GM21786 (cell line): Measurements from ENCODE around the gene CEMP1.

ENCODE experiments used
- ATAC-seq: cut with Tn5 transposase; IDR thresholded peaks from one replicate; pipeline ENCODE4 v1.9.1; 2021; ENCODE audit not compliant: unreplicated experiment

CEMP1 gene

DNA sequence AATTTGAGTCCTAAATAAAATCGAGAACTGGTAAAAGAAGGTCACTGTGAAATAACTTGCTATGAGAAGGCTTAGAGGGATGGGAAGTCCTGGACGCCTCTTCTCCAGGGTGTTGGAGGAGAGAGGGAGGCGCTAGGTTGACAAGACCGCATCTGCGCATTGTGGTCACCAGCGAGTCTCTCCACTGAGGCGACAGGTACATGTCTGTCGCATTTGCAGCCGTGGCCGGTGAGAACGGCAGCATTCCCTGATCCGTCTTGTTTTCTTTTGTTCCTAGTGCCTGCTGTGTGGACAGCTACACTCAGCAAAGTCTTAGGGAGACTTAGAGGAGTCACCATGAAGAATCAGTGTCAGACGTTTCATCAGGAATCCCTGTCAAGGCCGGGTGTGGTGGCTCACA is 25.5 kb downstream of the CEMP1 start:
- ATAC-seq = no peak

GRCh38 chr16:2501946-2502895 is 29.0 kb downstream of the CEMP1 start:
- ATAC-seq = no peak

- ATAC-seq = no peak
These were observed 30.1 kb downstream of the CEMP1 start for GRCh38 chr16:2500918-2501750.

DNA sequence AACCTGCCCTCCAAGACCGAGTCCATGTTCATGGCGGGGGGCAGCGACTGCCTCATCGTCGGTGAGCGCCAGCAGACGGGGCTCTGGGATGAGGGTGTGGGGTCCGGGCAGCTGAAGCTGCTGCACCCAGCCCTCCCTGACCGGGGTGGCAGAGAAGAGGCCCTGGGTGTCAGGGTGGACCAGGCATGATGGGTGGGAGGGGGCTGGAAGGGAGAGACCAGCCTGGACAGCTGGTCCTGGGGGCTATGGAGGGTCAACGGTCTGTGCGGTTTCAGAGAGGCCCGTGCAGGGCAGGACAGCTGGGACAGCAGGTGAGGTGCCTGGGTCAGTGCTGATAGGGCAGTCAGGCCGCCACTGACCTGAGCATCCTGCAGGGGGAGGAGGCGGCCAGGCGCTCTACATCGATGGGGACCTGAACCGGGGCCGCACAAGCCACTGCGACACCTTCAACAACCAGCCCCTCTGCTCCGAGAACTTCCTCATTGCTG is 30.7 kb downstream of the CEMP1 start:
- no peak for ATAC-seq

DNA sequence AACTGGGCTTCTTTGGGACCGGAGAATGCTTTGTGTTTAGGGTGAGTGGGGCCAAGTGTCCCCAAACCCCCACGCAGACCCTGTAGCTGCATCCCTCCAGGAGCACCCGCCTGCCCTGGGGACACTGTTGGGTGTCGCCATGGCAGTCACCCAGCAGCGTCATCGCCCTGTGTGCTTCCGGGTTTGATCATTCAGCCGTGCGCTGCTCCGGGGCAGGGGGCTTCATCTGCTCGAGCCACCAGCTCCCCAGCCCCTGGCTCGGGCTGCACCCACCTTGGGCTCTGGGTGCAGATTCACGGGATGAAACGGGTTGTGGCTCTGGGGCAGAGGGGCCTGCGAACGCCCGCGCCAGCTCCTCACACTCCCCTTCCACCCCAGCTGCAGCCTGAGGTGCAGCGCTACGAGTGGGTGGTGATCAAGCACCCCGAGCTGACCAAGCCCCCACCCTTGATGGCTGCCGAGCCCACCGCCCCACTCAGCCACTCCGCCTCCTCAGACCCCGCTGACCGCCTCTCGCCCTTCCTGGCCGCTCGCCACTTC is 31.2 kb downstream of the CEMP1 start:
- ATAC-seq = no peak

DNA sequence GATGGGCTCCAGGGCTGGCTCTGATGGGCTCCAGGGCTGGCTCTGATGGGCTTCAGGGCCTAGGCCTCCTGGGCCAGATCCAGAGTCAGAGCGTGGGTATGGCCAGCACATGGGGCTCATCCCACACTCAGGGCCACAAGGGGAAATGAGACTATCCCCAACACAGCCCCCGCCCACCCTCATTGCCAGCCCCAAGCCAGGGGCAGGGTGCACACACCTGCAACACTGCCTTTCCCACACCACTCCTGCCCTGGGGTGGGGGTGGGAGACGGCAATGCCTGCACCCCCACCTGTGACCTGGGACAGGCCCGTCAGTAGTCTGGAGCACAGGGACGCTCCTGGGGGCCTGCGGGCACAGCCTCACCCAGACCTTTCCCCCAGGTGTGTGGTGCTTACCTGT is 31.8 kb downstream of the CEMP1 start:
- no peak for ATAC-seq

DNA sequence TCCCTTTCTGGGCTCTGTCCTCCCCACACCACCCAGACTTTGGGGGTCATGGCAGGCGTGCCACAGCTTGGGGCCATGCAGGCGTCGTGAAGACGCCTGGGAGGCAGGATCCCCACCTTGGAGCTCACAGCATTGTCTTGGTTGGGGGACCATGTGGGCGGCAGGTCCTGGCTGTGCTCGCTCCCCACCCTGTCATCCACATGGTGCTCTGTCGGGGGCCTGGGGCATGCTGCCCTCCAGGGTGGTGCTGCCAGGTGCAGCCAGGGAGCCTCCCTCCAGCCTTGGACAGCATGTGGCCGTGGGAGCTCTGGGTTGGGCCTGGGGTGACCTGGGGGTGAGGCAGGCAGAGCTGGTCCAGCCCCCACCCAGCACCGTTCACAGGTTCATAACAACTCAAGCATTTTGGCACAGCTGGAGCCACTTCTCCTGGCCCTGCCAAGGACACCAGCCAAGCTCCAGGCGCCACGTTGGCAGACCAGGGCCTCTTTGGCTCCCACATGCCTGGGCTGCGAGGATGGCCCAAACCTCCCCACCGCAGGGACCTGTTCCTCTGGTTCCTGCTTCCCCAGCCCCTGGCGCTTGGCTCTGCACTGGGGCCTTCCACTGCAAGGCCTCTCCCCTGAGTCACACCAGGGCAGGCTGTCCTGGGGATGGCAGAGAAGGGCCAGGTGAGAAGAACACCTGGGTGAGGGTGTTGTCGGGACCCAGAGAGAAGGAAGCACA is 32.5 kb downstream of the CEMP1 start:
- no peak for ATAC-seq

GRCh38 chr16:2497695-2498484 is 33.3 kb downstream of the CEMP1 start:
- no peak for ATAC-seq

DNA sequence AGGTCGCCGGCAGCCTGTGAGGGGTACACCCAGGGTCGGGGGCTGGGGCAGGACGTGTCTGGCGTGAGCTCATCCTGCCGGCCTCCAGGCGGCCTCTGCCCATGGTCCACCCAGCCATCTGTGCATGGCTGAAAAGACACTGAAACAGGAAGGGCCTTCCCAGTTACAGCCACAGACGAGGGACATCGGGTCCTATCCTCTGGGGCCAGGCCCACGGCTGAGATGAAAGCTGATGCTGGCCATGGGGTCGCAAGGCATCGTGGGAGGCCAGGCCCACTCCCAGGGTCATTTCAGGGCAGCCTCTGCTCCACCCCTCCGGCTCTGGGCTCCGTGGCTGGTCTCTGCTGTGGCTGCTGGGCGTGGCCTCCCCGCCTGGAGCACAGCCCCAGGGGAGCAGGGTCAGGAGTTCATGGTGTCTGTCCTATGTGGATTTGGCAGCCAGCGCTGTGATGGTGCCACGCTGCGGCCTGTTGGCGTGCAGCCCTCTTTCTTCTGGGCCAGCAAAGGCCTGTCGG is 34.0 kb downstream of the CEMP1 start:
- no peak for ATAC-seq

GRCh38 chr16:2496223-2497115 is 34.7 kb downstream of the CEMP1 start:
- ATAC-seq = no peak

DNA sequence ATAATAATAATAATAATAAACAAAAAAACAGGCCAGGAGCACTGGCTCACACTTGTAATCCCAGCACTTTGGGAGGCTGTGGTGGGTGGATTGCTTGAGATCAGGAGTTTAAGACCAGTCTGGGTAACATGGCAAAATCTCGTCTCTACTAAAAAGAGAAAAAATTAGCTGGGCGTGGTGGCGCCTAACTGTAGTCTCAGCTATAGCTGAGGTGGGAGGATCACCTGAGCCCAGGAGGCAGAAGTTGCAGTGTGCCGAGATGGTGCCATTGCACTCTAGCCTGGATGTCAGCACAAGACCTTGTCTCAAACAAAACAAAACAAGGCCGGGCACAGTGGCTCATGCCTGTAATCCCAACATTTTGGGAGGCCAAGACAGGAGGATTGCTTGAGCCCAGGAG is 36.2 kb downstream of the CEMP1 start:
- no peak for ATAC-seq

GRCh38 chr16:2494616-2495015 is 36.6 kb downstream of the CEMP1 start:
- ATAC-seq = no peak

- ATAC-seq = no peak
These were observed 37.6 kb downstream of the CEMP1 start for GRCh38 chr16:2493605-2494004.

- ATAC-seq = no peak
These were observed 38.9 kb downstream of the CEMP1 start for GRCh38 chr16:2492292-2492691.

DNA sequence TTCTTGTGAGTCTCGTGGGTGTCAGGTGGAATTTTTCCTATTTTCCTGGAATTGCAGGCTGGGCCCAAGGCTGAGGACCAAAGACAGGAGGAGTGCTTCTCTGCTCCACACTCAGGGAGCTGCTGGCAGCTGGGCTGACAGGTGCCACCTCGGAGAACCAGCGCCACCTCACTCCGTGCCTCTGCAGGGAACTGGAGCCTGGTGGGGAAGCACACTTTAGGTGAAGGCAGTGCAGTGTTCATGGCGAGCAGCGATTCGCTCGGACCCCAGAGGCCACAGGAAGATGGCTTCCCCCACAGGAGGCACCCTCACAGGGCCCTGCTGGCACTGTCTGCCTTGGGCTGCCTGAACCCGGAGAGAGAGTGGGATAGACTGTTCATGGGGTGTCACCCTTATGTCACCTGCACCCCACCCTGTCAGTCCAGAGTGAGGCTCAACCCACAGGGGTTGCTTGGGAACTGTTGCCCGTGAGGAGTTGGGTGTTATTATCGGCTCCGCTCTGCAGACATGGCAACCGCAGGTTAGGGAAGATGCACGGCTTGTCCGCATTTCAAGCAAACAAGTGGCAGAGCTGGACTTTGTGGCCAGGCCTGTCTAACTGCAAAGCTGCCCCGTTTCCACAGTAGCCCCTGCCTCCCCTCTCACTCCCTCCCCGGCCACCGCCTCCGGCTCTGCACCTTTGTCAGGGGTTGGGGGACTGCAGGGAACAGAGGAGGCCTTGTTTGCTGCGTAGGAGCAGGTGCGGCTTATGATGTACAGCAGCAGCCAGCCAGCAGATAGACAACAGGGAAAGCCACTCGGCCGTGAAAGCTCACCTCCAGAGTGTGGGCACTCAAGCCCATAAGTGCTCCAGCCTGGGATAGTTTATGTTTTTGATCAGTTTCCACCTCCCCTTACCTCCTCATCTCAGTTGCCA is 40.8 kb downstream of the CEMP1 start:
- no peak for ATAC-seq

DNA sequence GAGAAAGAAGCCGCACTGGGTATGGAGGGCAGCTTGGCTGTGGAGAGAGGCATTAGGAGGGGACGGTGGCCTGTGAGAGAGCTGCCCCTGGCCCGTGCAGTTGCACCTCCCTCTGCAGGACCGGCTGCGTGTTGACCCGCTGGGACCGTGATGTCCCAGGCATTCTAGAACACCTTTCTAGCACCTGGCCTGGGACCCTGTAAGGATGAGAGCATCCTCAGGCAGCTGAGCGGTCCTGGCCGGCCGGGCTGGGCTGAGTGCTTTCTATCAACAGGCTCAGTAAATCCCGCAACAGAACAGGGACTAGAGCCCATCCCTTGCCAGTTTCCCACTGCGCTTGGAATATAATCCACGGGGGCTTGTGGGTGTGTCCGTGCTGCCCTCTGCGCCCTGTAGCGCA is 41.6 kb downstream of the CEMP1 start:
- ATAC-seq = no peak

DNA sequence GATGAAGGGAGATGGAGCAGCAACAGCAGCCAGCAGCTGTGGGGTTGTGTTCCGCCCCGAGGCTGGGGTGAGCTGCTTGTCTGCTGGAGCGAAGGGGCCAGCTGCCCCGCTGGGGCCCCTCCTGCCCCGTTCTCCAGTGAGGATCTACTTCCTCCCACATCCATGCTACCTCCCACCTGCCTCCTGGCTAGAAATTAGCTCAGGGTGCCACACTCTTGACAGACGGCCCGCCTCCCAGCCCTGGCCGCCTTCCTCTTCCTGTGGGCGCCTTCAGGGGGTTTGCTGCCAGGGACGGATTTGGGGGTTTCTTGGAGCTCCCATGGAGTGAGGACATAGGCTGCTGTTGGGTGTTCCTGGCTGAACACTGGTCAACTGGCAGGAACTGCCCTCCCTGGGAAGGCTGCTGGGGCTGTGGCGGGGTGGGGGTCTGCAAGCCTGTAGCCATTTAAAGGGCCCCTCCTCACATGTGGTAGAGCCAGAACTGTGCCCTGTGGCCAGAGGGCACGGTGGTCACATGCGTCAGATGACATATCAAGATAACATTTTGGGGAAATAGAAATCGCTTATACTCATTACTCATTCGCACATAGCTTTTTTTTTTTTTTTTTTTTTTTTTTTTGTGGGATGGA is 43.2 kb downstream of the CEMP1 start:
- no peak for ATAC-seq

DNA sequence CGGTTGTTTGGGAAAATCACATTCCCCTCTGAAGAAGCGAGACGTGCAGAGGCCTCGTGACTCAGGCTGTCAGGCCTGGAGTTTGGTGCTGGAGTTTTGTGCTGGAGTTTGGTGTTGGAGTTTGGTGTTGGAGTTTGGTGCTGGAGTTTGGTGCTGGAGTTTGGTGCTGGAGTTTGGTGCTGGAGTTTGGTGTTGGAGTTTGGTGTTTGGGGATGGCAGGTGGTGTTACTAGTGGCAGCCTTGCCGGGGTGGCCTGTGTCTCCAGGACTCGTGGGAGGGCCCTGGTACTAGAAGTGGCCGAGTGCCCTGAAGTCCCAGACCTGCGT is 43.7 kb downstream of the CEMP1 start:
- no peak for ATAC-seq
